ENCODE results near the gene NEUROD1. TPM values are rescaled to one million over a fixed set of nuclear protein-coding genes. Genes with fewer than 3 reads are reported as not detected.

The NEUROD1 gene
- total RNA-seq, 4 donors from 2014 or later: not detected

GRCh38 chr2:181694271-181694670, 14.0 kb upstream of the NEUROD1 start:
- no peak overlapping the region for H3K27ac ChIP-seq
- H3K27me3 ChIP-seq: peaks cover 3% of the 10 kb centered on the region
- no peak overlapping the region for H3K4me3 ChIP-seq
- TF ChIP-seq CTCF (IDR thresholded peaks at IDR 0.05) (no peak), POLR2AphosphoS5 (IDR thresholded peaks at IDR 0.05) (no peak), EP300 (IDR thresholded peaks at IDR 0.05) (no peak), POLR2A (IDR thresholded peaks at IDR 0.05) (no peak)
- no peaks in the 10 kb centered on the region for H3K9me3 ChIP-seq
- no peaks in the 10 kb centered on the region for H3K4me1 ChIP-seq
- WGBS, 2 donors (ENCODE audit: low coverage in 1 of 2): 92 to 93% methylated on average over 6 to 17 of the region's 17 CpGs
- no peaks in the 10 kb centered on the region for H3K36me3 ChIP-seq
- no peak for ATAC-seq

- Histone ChIP-seq H3K9me3 (no peaks in the 10 kb centered on the region), H3K27ac (no peak overlapping the region), H3K36me3 (no peaks in the 10 kb centered on the region), H3K4me1 (no peaks in the 10 kb centered on the region), H3K4me3 (no peak overlapping the region), H3K27me3 (peaks cover 32% of the 10 kb centered on the region)
- no peak for TF ChIP-seq EP300 (IDR thresholded peaks at IDR 0.05)
- no peak for TF ChIP-seq POLR2A (IDR thresholded peaks at IDR 0.05)
- TF ChIP-seq CTCF (IDR thresholded peaks at IDR 0.05): no peak
- no peak for ATAC-seq
- WGBS, 2 donors (ENCODE audit: low coverage in 1 of 2): 72 to 94% methylated on average over 2 of the region's 2 CpGs
These were observed 10.5 kb upstream of the NEUROD1 start for GRCh38 chr2:181690860-181691259.

GRCh38 chr2:181686576-181687185, 6.4 kb upstream of the NEUROD1 start:
- no peak overlapping the region for H3K27ac ChIP-seq
- peaks cover 0 to 23% (median 14%) of the 10 kb centered on the region in 3 donors for H3K4me1 ChIP-seq
- no peaks in the 10 kb centered on the region for H3K36me3 ChIP-seq
- WGBS, 2 donors (ENCODE audit: low coverage in 1 of 2): 36 to 75% methylated on average over 6 of the region's 6 CpGs
- no peak for ATAC-seq
- no peak for TF ChIP-seq POLR2AphosphoS5 (IDR thresholded peaks at IDR 0.05)
- no peak for TF ChIP-seq EP300 (IDR thresholded peaks at IDR 0.05)
- no peak for TF ChIP-seq POLR2A (IDR thresholded peaks at IDR 0.05)
- TF ChIP-seq CTCF (IDR thresholded peaks at IDR 0.05): no peak
- no peaks in the 10 kb centered on the region for H3K9me3 ChIP-seq
- H3K4me3 ChIP-seq: no peak overlapping the region
- peaks cover 74% of the 10 kb centered on the region for H3K27me3 ChIP-seq

GRCh38 chr2:181685150-181685688, 4.9 kb upstream of the NEUROD1 start:
- TF ChIP-seq CTCF (IDR thresholded peaks at IDR 0.05): no peak
- no peak for TF ChIP-seq EP300 (IDR thresholded peaks at IDR 0.05)
- no peak for TF ChIP-seq POLR2A (IDR thresholded peaks at IDR 0.05)
- TF ChIP-seq POLR2AphosphoS5 (IDR thresholded peaks at IDR 0.05): no peak
- WGBS, 2 donors (ENCODE audit: low coverage in 1 of 2): 9 to 14% methylated on average over 18 to 19 of the region's 21 CpGs
- Histone ChIP-seq H3K9me3 (no peaks in the 10 kb centered on the region), H3K27ac (no peak overlapping the region), H3K4me1 (peaks cover 0 to 36% (median 18%) of the 10 kb centered on the region in 3 donors), H3K4me3 (no peak overlapping the region), H3K27me3 (peaks cover 89% of the 10 kb centered on the region), H3K36me3 (no peaks in the 10 kb centered on the region)
- no peak for ATAC-seq

All from gastroesophageal sphincter (tissue), 4 donors.